Activated T-cell treated with anti-CD3 and anti-CD28 coated beads for 4 hours (primary cell): ENCODE data around the gene PRRT2.
"Not testable (repeated sequence)": the region's sequence is repeated elsewhere in the genome, so short reads cannot be mapped to it uniquely, and the experiment has no call there.

Experiments used
- DNase-seq: peaks from one replicate; pipeline ENCODE4 v3.0.0-alpha.2; 2020

Gene PRRT2

GRCh38 chr16:29790949-29791844 is 20.8 kb upstream of the PRRT2 start:
- no peak for DNase-seq

- no peak for DNase-seq
Observed at GRCh38 chr16:29791845-29792807, 19.9 kb upstream of the PRRT2 start.

- DNase-seq: not testable (repeated sequence)
Observed at GRCh38 chr16:29793153-29793552, 18.8 kb upstream of the PRRT2 start.

- no peak for DNase-seq
Observed at GRCh38 chr16:29794231-29794710, 17.7 kb upstream of the PRRT2 start.

GRCh38 chr16:29802416-29802935 is 9.5 kb upstream of the PRRT2 start:
- DNase-seq: no peak

- no peak for DNase-seq
Observed at GRCh38 chr16:29804020-29804419, 8.0 kb upstream of the PRRT2 start.

GRCh38 chr16:29804455-29805231 is 7.3 kb upstream of the PRRT2 start:
- DNase-seq: no peak

GRCh38 chr16:29805232-29806098 is 6.5 kb upstream of the PRRT2 start:
- peak; percentile 93 for DNase-seq

GRCh38 chr16:29806099-29806579 is 5.9 kb upstream of the PRRT2 start, which contains the start of gene MAZ:
Gene MAZ, plus strand, starts transcription at chr16:29806529. Its CDS starts 173 bp downstream, at chr16:29806702.
- DNase-seq: no peak

GRCh38 chr16:29806641-29807425 is 5.2 kb upstream of the PRRT2 start:
- no peak for DNase-seq

- peak; percentile 83 for DNase-seq
Observed at GRCh38 chr16:29807426-29808218, 4.4 kb upstream of the PRRT2 start.

- no peak for DNase-seq
Observed at GRCh38 chr16:29808219-29808900, 3.6 kb upstream of the PRRT2 start.

- DNase-seq: no peak
Observed at GRCh38 chr16:29809031-29809747, 2.8 kb upstream of the PRRT2 start.

- DNase-seq: no peak
Observed at GRCh38 chr16:29809850-29810698, 1.9 kb upstream of the PRRT2 start.

GRCh38 chr16:29810699-29811169 is 1.3 kb upstream of the PRRT2 start:
- no peak for DNase-seq

- DNase-seq: no peak
Observed at GRCh38 chr16:29811170-29811895, 660 bp upstream of the PRRT2 start.
